C4-2B (cell line): ENCODE measurements around the gene RMI2.

Experiments
- H3K27ac ChIP-seq: fragments of 450-650 bp; 2 replicates; pipeline ENCODE4 v1.5.1; 2017
- ZFX ChIP-seq: fragments of 450-650 bp; IDR thresholded peaks from 2 replicates; pipeline ENCODE4 v1.6.1; 2017
- TF ChIP-seq, protein P1 (sequence below): fragments of 450-650 bp; conservative IDR thresholded peaks from 2 replicates; pipeline ENCODE4 v1.5.1; 2017; ENCODE audit warnings: mild to moderate bottlenecking

RMI2 gene

GRCh38 chr16:11313493-11314308 lies 31.6 kb upstream of the RMI2 start:
- H3K27ac ChIP-seq: no peak overlapping the region
- TF ChIP-seq, protein P1, sequence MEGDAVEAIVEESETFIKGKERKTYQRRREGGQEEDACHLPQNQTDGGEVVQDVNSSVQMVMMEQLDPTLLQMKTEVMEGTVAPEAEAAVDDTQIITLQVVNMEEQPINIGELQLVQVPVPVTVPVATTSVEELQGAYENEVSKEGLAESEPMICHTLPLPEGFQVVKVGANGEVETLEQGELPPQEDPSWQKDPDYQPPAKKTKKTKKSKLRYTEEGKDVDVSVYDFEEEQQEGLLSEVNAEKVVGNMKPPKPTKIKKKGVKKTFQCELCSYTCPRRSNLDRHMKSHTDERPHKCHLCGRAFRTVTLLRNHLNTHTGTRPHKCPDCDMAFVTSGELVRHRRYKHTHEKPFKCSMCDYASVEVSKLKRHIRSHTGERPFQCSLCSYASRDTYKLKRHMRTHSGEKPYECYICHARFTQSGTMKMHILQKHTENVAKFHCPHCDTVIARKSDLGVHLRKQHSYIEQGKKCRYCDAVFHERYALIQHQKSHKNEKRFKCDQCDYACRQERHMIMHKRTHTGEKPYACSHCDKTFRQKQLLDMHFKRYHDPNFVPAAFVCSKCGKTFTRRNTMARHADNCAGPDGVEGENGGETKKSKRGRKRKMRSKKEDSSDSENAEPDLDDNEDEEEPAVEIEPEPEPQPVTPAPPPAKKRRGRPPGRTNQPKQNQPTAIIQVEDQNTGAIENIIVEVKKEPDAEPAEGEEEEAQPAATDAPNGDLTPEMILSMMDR: no peak
- no peak for TF ChIP-seq ZFX

DNA sequence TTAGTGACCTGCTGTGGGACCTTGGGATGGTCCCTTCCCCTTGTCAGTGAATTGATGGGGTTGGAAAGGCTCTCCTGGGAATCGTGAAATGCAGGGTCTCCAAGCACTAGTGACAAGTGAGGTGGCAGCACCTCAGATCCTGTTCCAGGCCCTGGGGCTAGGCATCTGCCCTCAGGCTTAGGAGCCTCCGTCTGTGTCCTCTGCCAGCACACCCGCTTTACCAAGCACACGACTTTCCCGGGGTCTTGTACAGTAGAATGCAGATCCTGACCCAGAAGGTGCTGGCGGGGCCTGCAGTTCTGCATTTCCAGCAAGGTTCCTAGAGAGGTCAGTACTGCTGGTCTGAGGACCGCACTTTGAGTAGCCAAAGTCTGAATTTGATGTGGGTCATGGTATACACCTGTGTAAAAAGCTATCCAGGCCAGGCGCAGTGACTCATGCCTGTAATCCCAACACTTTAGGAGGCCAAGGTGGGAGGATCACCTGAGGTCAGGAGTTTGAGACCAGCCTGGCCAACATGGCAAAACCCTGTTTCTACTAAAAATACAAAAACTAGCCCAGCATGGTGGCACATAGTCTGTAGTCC lies 30.9 kb upstream of the RMI2 start:
- no peak for TF ChIP-seq ZFX
- TF ChIP-seq, protein P1: no peak
- H3K27ac ChIP-seq: no peak overlapping the region

GRCh38 chr16:11315510-11315909 lies 29.7 kb upstream of the RMI2 start:
- H3K27ac ChIP-seq: no peak overlapping the region
- TF ChIP-seq, protein P1: no peak
- TF ChIP-seq ZFX: no peak

DNA sequence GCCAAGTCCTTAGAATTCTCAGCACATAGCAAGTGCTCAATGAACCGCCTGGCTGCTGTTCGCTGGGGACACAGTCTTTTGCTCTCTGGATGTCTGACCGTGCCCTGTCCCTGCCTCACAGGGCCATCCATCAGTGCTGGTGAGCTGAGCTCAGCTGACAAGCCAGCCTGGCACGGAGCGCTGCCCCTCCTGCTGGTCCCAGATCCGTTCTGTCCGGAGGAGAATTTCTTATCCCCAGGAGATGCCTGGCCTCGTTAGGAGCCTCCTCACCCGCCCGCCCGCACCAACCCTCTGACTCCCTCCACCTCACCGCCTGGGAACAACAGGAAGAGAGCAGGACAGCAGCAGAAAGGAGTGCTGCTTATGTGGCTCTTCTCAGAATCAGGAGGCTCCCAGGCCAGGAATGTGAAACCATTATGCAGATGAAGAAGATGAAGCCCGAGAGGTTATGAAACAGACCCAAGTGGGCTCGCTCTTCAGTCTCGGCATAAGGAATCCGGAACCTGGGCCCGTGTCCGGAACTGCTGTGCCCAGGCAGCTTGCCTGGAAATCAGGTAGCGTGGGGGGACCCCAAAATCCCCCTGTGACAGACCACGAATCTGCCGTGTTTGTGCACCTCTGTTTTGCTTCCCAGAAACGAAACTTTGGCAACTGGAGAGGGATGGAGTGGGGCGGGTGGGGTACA lies 28.8 kb upstream of the RMI2 start:
- TF ChIP-seq ZFX: no peak
- TF ChIP-seq, protein P1: no peak
- H3K27ac ChIP-seq: no peak overlapping the region

- H3K27ac ChIP-seq: no peak overlapping the region
- TF ChIP-seq ZFX: no peak
Measured at GRCh38 chr16:11318817-11319216, 26.4 kb upstream of the RMI2 start.

DNA sequence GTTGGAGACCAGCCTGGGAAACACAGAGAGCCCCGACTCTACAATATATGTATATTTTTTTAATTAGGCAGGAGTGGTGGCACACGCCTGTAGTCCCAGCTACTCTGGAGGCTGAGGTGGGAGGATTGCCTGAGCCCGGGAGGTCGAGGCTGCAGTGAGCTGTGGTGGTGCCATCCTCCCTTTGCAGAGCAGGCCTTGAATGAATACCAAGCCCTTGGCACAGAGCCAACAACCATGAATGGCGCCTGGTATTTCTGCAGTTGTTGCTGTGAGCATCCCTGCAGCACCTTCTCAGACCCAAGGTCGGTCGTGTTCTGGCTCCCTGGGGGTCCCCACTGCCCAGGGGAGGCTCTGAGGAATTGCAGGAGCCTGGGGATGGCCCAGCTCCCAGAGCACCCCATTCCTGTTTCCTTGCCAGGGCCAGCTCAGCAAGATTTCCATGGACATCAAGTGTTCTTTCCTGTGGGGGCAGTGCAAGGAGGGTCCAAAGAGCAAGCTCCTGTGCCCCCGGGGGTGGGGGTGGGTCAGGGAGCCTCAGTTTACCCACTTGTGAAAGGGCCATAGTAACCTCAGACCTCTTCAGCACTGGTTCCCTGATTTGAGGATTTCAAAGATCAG lies 25.6 kb upstream of the RMI2 start:
- no peak overlapping the region for H3K27ac ChIP-seq
- TF ChIP-seq ZFX: no peak
- TF ChIP-seq, protein P1: no peak

- TF ChIP-seq, protein P1: no peak
- no peak for TF ChIP-seq ZFX
- no peak overlapping the region for H3K27ac ChIP-seq
Measured at GRCh38 chr16:11320170-11320569, 25.1 kb upstream of the RMI2 start.
